C4-2B (cell line): Measurements from ENCODE around the gene CDK5RAP3.

ENCODE experiments used
- H3K27ac ChIP-seq: fragments of 450-650 bp; 2 replicates; pipeline ENCODE4 v1.5.1; 2017
- ZFX ChIP-seq: fragments of 450-650 bp; IDR thresholded peaks from 2 replicates; pipeline ENCODE4 v1.6.1; 2017
- TF ChIP-seq, protein P1 (sequence below): fragments of 450-650 bp; conservative IDR thresholded peaks from 2 replicates; pipeline ENCODE4 v1.5.1; 2017; ENCODE audit warnings: mild to moderate bottlenecking

CDK5RAP3 gene

DNA sequence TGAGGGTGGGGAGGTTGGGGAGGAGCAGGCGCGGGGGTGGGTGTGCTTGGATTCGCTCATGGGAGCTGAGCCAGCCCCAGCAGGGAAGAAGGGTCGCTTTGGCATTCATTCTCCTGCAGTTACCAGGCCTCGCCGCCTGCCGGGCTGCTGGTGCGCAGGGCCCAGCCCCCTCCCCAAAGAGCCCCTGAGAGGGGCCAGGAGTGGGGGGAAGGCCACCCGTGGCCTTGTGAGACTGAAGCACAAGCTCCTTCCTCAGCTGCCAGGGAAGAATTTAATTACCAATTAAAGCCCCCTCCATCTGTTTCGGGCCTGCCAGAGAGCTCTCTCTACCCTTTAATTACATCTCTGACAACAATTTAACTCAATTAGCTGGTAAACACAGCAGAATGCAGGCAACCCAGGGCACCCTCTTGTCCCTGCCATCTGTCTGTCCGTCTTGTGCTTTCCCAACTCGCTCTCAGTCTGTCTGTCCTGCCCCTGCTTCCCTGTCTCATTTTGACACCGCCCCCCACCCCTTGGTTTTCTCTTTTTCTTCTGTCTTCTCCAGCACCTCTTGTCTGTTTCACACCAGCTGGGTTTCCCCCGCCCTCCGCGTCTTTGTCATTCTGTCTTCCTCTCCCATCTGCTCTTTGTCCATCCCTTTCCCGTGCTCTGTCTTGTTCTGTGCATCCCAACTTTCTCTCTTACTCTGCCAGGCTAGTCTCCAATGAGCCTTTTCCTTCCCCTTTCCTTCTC is 32.7 kb downstream of the CDK5RAP3 start:
- no peak for TF ChIP-seq ZFX
- TF ChIP-seq, protein P1, sequence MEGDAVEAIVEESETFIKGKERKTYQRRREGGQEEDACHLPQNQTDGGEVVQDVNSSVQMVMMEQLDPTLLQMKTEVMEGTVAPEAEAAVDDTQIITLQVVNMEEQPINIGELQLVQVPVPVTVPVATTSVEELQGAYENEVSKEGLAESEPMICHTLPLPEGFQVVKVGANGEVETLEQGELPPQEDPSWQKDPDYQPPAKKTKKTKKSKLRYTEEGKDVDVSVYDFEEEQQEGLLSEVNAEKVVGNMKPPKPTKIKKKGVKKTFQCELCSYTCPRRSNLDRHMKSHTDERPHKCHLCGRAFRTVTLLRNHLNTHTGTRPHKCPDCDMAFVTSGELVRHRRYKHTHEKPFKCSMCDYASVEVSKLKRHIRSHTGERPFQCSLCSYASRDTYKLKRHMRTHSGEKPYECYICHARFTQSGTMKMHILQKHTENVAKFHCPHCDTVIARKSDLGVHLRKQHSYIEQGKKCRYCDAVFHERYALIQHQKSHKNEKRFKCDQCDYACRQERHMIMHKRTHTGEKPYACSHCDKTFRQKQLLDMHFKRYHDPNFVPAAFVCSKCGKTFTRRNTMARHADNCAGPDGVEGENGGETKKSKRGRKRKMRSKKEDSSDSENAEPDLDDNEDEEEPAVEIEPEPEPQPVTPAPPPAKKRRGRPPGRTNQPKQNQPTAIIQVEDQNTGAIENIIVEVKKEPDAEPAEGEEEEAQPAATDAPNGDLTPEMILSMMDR = no peak
- no peak overlapping the region for H3K27ac ChIP-seq

DNA sequence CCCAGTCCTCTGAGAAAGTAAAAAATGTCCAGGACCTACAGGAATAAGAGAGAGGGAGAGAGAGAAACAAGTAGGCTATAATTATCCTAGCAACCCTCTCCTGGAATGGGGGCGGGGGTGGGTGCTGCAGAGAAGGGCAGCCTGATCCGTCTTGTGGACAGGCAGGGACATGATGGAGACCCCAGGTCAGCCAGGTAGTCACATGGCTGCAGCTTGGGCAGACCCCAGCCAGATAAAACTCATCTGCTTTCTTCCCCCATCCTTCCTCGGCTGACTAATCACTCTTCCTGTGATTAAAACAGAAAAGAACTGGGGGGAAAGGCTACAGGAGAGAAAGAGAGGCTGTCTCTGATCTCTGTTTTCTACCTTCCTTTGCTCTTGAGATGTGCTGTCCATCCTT is 34.1 kb downstream of the CDK5RAP3 start:
- TF ChIP-seq ZFX = no peak
- TF ChIP-seq, protein P1 = no peak
- H3K27ac ChIP-seq = no peak overlapping the region

DNA sequence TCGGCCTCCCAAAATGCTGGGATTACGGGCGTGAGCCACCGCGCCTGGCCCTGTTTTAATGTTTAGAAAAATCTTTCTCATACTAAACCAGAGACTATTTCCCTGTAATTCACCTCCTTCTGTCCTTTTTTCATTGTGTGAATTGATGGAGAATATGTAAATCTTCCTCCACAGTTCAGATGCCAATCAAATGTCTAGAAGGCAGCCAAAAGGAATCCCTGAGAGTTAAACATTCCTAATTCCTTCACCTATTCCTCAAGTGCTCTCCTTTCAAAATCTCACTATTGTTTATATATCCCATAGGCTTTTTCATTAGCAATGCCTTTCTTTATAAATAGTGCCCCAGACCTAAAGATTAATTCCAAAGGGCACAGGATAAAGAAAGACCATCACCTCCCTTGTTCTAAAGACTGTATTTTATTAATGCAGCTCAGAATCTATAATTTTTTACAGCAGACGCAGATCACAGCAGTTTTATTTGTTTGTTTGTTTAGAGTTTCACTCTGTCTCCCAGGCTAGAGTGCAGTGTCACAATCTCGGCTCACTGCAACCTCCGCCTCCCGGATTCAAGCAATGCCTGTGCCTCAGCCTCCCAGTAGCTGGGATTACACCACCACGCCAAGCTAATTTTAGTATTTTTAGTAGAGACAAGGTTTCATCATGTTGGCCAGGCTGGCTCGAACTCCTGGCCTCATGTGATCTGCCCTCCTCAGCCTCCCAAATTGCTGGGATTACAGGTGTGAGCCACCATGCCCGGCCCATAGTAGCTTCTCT is 36.2 kb downstream of the CDK5RAP3 start:
- no peak for TF ChIP-seq ZFX
- TF ChIP-seq, protein P1 = no peak
- no peak overlapping the region for H3K27ac ChIP-seq

DNA sequence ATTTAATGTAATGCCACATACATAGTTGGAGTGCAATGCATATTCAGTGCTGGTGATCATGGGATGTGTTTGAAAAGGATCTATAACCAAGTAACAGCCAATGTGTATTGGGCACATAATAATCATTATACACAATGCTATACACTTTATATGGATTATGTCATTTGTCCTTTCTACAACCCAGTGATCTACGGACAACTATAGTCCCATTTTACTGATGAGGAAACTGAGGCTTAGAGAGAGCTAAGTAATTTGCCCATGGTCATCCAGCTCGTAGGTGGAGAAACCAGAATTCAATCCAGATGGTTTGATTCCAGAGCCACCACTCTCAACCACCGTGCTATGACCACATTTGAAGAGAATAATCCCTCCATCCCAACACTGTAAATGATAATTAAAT is 39.3 kb downstream of the CDK5RAP3 start:
- TF ChIP-seq ZFX = no peak
- TF ChIP-seq, protein P1 = no peak
- no peak overlapping the region for H3K27ac ChIP-seq

DNA sequence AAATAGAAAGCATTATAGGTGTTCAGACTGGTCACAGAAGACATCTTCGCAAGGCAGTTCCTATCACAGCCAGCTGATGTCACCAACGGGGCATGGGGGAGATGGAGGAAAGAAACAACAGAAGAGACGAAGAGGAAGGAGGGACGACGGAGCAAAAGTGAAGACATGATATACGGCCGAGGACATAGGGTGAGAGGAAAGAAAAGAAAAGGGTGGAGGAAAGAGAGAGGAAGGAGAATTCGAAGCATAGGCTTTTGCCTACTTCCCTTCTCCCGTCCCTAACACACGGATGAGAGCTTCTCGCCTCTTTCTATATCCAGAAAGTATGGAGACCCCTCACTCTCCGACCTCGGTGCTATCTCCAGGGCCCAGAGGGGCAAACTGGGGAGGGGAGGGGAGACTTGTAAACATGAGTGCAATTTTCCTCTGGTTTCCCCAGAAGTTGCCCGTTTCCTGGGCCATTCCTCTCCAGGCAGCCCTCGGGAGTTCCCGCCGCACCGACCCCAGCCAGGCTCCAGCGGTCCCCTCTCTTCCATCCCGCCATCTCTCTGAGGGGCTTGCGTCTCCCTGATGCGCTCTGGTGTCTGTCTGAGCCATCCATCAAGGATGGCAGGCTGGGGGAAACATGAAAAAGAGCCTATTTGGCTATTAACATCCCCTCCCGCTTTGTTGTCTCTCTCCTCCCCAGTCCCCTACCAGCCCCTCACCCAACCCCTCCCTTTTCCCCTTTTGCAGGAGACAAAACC is 40.7 kb downstream of the CDK5RAP3 start:
- no peak overlapping the region for H3K27ac ChIP-seq
- no peak for TF ChIP-seq ZFX
- TF ChIP-seq, protein P1 = peak; percentile 59

DNA sequence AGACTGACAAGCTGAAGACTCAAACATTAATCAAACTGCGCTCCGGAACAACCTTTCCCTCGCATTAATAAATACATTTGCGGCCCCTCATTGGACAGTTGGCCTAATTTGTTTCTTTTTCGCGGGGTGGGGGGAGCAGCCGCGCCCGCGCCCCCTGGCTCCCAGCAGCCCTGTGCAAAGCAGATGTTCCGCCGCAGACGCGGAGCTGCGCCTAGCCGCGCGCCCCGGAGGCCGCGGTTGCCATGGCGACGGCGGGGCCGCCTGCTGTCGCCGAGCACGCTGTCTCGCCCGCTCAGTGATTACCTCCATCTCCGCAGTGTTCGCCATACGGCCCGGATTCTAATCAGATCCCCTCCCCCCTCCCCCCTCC is 41.2 kb downstream of the CDK5RAP3 start:
- no peak overlapping the region for H3K27ac ChIP-seq

More for the DNA sequence above, 41.2 kb downstream of the CDK5RAP3 start:
- no peak for TF ChIP-seq ZFX
- TF ChIP-seq, protein P1 = no peak
